ENCODE measurements around the gene C2CD4C.

DNA sequence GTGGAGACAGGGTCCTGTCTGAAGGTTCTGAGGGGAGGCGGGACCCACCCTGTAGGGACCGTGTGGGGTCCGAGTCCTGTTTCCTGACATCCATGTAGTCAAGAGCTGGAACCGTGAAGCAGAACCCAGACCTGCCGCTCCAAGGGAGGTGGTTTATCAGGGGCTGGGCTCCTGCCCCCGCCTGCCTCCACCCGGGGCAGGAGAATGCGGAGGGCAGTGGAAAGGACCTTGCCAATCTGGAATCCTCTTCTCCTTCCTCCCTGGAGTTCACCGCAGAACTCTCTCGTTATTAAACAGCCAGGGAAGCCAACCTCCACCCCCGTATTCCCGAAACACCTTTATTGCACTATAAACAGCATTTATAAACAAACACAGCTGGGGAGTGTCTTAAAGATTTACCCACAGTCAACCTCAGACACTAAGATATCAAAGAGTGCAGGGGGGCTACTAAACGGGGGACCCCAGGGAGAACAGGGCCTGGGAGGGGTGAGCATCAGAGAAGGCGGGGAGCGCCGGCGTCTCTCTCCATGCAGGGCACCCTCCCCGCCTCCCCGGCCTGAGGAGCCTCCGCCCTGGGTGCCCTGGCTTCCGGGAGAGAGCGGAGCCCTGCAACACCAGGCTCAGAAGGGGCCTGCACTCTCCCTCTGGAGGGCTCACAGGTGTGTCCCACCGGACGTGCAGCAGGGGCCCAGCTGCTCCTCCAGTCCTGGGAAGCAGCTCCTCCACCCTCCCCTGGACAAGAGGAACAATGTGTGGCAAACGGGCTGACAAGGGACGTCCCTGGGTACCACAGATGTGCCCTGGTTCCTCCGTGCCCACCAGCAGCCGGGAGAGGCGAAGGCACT is 3.6 kb downstream of the C2CD4C start:
- TF ChIP-seq ZFP1 (CRISPR knock-in tag; IDR thresholded peaks at IDR 0.05) (no peak), SETDB1 (CRISPR knock-in tag; IDR thresholded peaks at IDR 0.05; ENCODE audit: borderline replicate concordance) (no peak), ZFP36 (IDR thresholded peaks at IDR 0.05; ENCODE audit: borderline replicate concordance, low read depth, low read length, partially characterized antibody) (no peak)
- TF ChIP-seq, protein P1, sequence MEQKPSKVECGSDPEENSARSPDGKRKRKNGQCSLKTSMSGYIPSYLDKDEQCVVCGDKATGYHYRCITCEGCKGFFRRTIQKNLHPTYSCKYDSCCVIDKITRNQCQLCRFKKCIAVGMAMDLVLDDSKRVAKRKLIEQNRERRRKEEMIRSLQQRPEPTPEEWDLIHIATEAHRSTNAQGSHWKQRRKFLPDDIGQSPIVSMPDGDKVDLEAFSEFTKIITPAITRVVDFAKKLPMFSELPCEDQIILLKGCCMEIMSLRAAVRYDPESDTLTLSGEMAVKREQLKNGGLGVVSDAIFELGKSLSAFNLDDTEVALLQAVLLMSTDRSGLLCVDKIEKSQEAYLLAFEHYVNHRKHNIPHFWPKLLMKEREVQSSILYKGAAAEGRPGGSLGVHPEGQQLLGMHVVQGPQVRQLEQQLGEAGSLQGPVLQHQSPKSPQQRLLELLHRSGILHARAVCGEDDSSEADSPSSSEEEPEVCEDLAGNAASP (CRISPR knock-in tag; IDR thresholded peaks at IDR 0.05; ENCODE audit: borderline replicate concordance), result no peak
